VCaP (cell line): Measurements from ENCODE around the gene C1orf210.
A peak's percentile ranks its signal among the peaks of the same experiment; 100 is the strongest.

ENCODE experiments used
- H3K27ac ChIP-seq: fragments of 450-650 bp; 2 replicates; pipeline ENCODE4 v1.5.1; 2017
- TF ChIP-seq, protein P1 (sequence below): fragments of 450-650 bp; conservative IDR thresholded peaks from 2 replicates; pipeline ENCODE4 v1.5.1; 2017; ENCODE audit warnings: mild to moderate bottlenecking, moderate library complexity

C1orf210 gene

DNA sequence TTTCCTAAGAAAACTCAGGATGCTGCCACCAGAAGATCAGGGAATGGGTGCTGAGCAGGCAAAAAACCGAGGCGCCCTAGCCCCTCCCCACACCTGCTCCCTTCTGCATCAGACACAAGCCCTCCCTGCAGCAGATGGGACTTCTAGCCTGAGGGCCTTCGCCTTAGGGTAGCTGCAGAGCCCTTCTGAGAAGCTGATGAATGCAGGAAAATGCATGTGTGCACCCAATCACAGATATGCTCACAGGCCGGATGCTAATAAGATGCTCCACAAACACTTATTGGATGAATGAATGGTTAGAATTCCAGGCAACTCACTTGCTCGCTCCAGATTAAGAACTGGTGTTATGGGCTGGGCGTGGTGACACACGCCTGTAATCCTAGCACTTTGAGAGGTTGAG is 6.8 kb upstream of the C1orf210 start:
- no peak overlapping the region for H3K27ac ChIP-seq
- TF ChIP-seq, protein P1, sequence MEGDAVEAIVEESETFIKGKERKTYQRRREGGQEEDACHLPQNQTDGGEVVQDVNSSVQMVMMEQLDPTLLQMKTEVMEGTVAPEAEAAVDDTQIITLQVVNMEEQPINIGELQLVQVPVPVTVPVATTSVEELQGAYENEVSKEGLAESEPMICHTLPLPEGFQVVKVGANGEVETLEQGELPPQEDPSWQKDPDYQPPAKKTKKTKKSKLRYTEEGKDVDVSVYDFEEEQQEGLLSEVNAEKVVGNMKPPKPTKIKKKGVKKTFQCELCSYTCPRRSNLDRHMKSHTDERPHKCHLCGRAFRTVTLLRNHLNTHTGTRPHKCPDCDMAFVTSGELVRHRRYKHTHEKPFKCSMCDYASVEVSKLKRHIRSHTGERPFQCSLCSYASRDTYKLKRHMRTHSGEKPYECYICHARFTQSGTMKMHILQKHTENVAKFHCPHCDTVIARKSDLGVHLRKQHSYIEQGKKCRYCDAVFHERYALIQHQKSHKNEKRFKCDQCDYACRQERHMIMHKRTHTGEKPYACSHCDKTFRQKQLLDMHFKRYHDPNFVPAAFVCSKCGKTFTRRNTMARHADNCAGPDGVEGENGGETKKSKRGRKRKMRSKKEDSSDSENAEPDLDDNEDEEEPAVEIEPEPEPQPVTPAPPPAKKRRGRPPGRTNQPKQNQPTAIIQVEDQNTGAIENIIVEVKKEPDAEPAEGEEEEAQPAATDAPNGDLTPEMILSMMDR = no peak

DNA sequence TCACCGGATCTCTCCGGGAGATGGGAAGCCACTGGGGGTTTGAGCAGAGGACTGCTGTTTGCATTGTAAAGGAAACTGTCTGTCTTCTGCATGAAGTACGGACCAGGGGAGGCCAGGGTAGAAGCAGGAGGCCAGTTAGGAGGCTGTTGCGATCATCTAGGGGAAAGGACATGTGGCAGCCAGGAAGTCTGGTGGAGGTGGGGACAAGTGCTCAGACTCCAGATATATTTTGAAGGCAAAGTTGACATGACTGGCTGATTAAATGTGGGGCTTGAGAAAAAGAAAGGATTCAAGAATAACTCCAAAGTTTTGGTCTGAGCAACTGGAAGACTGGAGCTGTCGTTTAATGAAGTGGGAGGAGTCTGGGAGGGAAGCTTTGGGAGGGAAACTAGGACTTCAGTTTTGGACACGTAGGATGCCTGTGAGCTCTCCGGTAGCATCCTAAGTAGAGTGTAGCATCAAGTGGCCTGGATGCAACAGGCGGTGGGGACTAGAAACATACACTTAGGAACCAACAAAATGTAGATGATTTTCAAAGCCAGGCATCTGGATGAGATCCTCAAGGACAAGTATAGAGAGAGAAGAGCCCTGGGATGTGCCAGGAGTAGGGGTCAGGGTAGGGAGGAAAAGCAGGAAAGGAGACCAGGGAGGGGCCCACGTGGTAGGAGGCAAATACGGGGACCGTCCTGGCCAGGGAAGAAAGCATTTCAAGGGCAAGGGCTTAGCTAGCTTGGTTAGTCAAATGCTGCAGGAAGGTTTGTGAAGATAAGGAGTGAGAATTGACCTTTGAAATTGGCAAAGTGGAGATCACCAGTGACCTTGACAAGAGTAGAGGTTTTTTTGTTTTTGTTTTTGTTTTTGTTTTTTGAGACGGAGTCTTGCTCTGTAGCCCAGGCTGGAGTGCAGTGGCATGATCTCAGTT is 3.7 kb upstream of the C1orf210 start:
- TF ChIP-seq, protein P1 = no peak
- H3K27ac ChIP-seq = no peak overlapping the region

DNA sequence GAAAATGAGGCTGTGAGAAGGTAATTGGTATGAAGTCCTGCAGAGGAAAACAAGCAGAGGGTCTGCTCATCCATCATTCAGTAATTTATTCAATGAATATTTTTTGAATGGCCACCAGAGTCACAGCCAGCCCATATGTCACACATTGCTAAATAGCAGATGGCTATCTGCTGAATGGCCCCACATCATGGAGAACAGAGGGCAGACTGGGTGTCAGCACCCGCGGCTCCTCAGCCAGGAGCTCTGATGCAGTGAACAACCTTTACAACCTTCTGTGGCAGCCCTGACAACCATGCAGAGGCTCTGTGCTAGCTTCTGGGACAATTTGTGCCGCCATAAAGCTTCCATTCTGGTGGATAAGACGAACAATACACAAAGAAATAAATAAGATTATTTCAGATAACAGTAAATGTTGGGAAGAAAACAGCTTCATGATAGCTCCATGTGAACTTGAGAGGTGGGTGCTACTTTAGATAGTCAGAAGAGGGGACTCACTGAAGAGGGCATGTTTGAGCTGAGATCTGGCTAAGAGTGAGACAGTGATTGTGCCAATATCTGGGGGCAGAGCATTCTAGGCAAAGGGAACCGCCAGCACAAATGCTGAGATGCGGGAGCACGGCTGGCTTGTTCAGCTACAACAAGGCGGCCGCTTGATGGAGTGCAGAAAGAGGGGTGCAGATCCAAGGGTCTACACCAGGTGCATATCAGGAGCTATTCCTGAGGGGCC is 2.8 kb upstream of the C1orf210 start:
- H3K27ac ChIP-seq = no peak overlapping the region
- TF ChIP-seq, protein P1 = no peak

DNA sequence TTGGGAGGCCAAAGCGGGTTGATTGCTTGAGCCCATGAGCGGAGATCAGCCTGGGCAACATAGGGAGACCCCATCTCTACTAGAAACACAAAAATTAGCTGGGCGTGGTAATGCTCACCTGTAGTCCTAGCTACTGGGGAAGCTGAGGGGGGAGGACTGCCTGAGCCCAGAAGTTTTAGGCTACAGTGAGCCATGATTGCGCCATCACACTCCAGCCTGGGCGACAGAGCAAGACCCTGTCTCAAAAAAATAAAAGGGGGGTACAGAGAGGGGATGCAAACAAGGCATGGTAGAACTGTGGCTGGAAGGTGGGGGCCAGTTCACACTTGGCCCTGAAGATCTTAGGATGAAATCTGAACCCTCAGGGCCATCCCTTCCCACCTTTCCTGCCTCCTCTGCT is 1.2 kb upstream of the C1orf210 start:
- H3K27ac ChIP-seq = peak overlapping the region; percentile 73; the same call in 1 of the 2 replicates
- TF ChIP-seq, protein P1 = no peak

DNA sequence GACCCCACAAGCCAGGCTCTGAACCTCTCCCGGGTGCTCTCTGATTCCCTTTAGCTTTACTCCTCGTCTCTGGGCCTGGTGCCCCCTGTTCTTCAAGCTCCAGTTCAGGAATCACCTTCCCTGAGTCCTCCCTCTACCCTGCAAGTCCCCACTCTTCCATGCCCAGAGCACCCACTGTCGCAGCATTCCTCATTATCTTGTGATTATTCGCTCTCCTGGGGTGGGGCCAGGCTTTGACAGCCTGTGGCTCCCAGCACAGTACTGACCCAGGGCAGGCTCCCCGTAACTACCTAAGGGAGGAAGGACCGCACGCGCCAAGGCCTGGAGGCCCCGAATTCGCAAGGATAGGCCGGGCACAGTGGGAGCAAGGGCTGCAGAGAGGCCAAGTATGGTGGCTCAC is 734 bp upstream of the C1orf210 start:
- H3K27ac ChIP-seq = peak overlapping the region; percentile 73

DNA sequence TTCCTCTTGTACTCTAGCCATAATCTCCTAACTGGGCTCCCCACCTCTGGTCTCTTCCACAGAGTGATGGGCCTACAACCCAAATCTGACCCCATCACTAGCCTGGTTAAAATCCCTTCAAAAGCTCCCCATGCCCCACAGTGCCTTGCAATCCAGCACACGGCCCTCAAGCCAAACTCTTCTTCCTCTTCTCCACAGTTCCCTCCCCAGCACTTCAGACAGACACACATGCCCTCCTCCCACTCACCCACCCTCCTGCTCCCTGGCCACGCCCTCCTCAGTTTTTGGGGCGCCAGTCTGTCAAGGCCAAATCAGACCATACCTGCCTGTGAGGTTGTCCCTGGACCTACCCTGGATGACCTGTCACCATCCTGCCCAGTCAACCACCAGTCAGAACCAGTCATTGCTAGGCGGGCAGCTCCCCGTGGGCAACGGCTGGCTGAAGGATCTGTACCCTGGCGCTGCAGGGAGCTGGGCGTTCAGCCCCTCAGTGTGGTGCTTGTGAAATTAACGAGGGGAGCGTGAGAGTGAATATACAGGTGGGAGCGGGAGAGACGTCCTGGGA is 753 bp downstream of the C1orf210 start:
- peak overlapping the region; percentile 73 for H3K27ac ChIP-seq
- TF ChIP-seq, protein P1 = no peak

More for the DNA sequence above, 734 bp upstream of the C1orf210 start:
- TF ChIP-seq, protein P1 = no peak

DNA sequence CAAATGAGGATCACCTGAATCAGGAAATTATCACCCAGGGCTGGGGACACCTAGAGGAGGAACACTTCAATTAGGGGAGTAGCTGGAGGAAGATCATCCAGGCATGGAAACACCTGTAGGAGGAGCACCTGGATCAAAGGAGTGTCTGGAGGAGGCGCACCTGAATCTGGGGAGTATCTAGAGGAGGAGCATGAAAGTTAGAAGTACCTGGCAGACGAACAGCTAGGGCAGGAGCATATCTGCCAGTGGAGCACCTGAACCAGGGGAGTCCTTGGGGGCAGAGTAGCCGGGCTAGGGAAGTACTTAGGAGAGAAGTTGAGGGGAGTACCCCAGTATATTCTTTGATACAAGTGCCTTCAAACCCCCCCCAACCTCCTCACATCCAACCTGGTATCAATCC is 1.3 kb downstream of the C1orf210 start:
- TF ChIP-seq, protein P1 = no peak
- no peak overlapping the region for H3K27ac ChIP-seq
